Fibroblast of mammary gland (primary cell): ENCODE data around the gene PDE3B.
A peak's percentile ranks its signal among the peaks of the same experiment; 100 is the strongest.

Experiments used
- DNase-seq: peaks from one replicate; pipeline ENCODE4 v3.0.0-alpha.2; 2010; ENCODE audit warnings: low read depth
- H3K4me3 ChIP-seq: 2 replicates; pipeline ENCODE4 v1.5.1; 2011; ENCODE audit warnings: low read depth, mild to moderate bottlenecking, low read length, moderate library complexity; ENCODE audit not compliant: control insufficient read depth
- TF ChIP-seq, protein P1 (sequence below): conservative IDR thresholded peaks from 2 replicates; pipeline ENCODE4 v1.5.1; 2011; ENCODE audit warnings: low read depth, low read length, inconsistent platforms; ENCODE audit not compliant: control insufficient read depth, insufficient read depth

Gene PDE3B

DNA sequence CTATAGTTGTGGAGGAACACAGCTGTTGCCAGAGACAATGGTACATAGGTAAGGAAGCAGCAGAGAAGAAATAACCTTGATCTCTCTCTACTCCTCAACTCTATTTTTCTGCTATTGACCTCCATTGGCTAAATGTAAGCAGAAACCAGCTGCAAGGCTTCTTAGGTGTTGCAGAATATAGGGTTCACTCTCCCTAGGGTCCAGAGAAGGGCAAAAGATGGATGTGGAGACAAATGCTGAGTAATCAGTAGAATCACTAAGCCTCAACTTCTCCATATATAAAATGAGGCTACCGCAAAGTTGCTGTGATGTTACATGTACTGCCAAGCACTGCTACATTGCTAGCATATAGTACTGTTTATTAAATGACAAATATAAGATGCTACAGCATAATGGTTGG is 120.6 kb downstream of the PDE3B start:
- DNase-seq = no peak
- H3K4me3 ChIP-seq = no peak overlapping the region
- TF ChIP-seq, protein P1, sequence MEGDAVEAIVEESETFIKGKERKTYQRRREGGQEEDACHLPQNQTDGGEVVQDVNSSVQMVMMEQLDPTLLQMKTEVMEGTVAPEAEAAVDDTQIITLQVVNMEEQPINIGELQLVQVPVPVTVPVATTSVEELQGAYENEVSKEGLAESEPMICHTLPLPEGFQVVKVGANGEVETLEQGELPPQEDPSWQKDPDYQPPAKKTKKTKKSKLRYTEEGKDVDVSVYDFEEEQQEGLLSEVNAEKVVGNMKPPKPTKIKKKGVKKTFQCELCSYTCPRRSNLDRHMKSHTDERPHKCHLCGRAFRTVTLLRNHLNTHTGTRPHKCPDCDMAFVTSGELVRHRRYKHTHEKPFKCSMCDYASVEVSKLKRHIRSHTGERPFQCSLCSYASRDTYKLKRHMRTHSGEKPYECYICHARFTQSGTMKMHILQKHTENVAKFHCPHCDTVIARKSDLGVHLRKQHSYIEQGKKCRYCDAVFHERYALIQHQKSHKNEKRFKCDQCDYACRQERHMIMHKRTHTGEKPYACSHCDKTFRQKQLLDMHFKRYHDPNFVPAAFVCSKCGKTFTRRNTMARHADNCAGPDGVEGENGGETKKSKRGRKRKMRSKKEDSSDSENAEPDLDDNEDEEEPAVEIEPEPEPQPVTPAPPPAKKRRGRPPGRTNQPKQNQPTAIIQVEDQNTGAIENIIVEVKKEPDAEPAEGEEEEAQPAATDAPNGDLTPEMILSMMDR = no peak

DNA sequence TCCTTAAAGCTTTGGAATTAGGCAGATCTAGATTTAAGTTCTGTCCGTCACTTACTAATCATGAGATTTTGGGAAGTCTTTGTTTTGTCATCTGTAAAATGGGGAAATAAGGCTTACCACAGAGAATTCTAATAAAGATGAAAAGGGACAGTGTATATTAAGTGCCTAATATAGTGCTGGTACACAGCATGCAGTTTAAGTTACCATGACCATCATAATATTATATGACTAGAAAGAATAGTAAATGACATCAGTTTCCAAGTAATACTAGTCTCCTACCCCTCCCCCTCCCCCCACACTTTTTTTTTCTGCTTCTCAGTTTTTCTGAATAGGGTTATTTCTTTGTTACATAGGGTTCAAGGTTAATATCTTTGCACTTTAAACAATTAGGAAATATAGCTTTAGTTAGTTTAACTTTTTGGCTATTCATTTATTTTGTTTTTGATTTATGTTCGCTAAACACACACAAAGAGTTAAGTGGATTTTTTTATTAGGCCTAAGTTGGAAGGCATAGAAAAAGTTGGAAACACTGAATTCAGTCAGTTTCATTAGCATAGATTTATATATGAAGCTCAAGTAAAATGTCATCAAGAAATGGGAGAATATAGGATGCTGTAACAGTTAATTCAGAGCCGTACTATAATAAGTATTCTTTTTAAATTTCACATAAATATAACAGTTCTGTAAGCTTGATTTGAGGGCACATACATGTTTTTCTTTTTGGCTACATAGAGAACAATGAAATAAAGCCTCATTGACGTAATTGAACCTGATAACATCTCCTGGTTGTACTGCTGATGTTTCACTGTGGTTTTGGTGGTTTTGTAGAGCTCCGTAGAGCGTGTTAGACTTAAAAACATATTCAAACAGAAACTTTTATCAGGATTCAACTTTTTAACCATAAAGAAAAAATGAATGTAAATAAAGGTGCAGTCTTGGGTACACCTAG is 121.2 kb downstream of the PDE3B start:
- H3K4me3 ChIP-seq = no peak overlapping the region
- TF ChIP-seq, protein P1 = no peak
- DNase-seq = no peak

GRCh38 chr11:14766585-14766984 is 123.0 kb downstream of the PDE3B start:
- TF ChIP-seq, protein P1 = no peak
- no peak for DNase-seq
- H3K4me3 ChIP-seq = no peak overlapping the region

GRCh38 chr11:14768526-14769188 is 125.1 kb downstream of the PDE3B start:
- TF ChIP-seq, protein P1 = no peak
- no peak overlapping the region for H3K4me3 ChIP-seq
- DNase-seq = no peak

DNA sequence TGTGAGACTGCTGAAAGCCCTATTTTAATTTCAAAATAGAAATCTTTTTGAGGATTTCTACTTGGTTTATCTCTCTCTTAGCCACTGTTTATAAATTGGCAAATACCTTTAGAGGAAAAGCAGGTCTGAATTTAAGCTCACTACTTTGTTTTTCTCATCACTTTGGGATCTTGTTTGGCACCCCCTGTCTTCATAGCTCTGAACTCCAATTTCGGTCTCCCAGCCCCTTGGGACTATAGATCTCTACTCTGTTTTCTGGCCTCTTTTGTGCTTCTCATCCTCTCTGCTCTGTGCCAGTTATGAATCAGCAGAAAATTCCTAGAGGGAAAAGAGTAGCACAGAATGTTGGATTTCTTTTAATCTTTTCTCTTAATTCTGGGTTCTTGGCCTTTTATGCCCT is 130.2 kb downstream of the PDE3B start:
- no peak overlapping the region for H3K4me3 ChIP-seq
- DNase-seq = peak; percentile 5
- TF ChIP-seq, protein P1 = peak; percentile 32

GRCh38 chr11:14774721-14775120 is 131.1 kb downstream of the PDE3B start:
- no peak for DNase-seq
- H3K4me3 ChIP-seq = no peak overlapping the region
- TF ChIP-seq, protein P1 = no peak
